ENCODE measurements around the gene TACC3.

- no peak for TF ChIP-seq POLR2A (IDR thresholded peaks at IDR 0.05)
- no peak for TF ChIP-seq CTCF (IDR thresholded peaks at IDR 0.05)
- TF ChIP-seq EP300 (IDR thresholded peaks at IDR 0.05) = no peak
Observed at GRCh38 chr4:1676605-1677525, 44.5 kb upstream of the TACC3 start.
